ENCODE measurements around the gene SRSF10. TPM values are rescaled to one million over a fixed set of nuclear protein-coding genes. Genes with fewer than 3 reads are reported as not detected.
A peak's percentile ranks its signal among the peaks of the same experiment; 100 is the strongest.

Gene SRSF10
- total and polyA plus RNA-seq, 9 of the 15 experiments (the other 6 are each of a cell fraction or from before 2014, with no cell fraction given): 154 to 264 (median 205) TPM

DNA sequence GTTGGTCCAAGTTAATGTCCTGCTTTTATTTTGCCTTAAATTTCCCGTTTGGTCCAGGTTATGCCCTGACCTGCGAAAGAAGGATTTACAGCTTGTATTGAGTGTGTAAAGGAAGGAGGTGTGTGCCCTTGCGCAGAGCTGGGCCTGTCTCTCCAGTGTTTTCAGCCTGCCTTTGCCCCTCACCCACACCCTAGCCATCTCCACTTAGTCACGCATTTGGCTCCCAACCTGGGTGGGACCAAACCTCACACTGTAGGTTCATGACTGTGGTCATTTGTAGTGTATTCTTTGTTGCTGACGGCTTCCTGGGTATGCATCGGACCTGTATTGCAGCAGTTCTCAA is 572 bp upstream of the SRSF10 start (continued):
- peak; percentile 3; the same call in 1 of the 2 replicates for TF ChIP-seq MAFK (IDR thresholded peaks at IDR 0.05; ENCODE audit: low read length)
- no peak for TF ChIP-seq GABPB2 (CRISPR knock-in tag; conservative IDR thresholded peaks at IDR 0.05)
- TF ChIP-seq NR2F6 (CRISPR knock-in tag; IDR thresholded peaks at IDR 0.05): 0 out of 2 replicates have a peak, but pooled peaks have one; percentile 65
- TF ChIP-seq, protein P1, sequence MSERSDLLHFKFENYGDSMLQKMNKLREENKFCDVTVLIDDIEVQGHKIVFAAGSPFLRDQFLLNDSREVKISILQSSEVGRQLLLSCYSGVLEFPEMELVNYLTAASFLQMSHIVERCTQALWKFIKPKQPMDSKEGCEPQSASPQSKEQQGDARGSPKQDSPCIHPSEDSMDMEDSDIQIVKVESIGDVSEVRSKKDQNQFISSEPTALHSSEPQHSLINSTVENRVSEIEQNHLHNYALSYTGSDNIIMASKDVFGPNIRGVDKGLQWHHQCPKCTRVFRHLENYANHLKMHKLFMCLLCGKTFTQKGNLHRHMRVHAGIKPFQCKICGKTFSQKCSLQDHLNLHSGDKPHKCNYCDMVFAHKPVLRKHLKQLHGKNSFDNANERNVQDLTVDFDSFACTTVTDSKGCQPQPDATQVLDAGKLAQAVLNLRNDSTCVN (CRISPR knock-in tag; IDR thresholded peaks at IDR 0.05): no peak
- TF ChIP-seq, protein P2, sequence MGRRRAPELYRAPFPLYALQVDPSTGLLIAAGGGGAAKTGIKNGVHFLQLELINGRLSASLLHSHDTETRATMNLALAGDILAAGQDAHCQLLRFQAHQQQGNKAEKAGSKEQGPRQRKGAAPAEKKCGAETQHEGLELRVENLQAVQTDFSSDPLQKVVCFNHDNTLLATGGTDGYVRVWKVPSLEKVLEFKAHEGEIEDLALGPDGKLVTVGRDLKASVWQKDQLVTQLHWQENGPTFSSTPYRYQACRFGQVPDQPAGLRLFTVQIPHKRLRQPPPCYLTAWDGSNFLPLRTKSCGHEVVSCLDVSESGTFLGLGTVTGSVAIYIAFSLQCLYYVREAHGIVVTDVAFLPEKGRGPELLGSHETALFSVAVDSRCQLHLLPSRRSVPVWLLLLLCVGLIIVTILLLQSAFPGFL (CRISPR knock-in tag; IDR thresholded peaks at IDR 0.05): no peak
- 0 out of 2 replicates have a peak, but pooled peaks have one; percentile 8 for TF ChIP-seq ARID1B (IDR thresholded peaks at IDR 0.05)
- TF ChIP-seq, protein P3, sequence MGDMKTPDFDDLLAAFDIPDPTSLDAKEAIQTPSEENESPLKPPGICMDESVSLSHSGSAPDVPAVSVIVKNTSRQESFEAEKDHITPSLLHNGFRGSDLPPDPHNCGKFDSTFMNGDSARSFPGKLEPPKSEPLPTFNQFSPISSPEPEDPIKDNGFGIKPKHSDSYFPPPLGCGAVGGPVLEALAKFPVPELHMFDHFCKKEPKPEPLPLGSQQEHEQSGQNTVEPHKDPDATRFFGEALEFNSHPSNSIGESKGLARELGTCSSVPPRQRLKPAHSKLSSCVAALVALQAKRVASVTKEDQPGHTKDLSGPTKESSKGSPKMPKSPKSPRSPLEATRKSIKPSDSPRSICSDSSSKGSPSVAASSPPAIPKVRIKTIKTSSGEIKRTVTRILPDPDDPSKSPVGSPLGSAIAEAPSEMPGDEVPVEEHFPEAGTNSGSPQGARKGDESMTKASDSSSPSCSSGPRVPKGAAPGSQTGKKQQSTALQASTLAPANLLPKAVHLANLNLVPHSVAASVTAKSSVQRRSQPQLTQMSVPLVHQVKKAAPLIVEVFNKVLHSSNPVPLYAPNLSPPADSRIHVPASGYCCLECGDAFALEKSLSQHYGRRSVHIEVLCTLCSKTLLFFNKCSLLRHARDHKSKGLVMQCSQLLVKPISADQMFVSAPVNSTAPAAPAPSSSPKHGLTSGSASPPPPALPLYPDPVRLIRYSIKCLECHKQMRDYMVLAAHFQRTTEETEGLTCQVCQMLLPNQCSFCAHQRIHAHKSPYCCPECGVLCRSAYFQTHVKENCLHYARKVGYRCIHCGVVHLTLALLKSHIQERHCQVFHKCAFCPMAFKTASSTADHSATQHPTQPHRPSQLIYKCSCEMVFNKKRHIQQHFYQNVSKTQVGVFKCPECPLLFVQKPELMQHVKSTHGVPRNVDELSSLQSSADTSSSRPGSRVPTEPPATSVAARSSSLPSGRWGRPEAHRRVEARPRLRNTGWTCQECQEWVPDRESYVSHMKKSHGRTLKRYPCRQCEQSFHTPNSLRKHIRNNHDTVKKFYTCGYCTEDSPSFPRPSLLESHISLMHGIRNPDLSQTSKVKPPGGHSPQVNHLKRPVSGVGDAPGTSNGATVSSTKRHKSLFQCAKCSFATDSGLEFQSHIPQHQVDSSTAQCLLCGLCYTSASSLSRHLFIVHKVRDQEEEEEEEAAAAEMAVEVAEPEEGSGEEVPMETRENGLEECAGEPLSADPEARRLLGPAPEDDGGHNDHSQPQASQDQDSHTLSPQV (IDR thresholded peaks at IDR 0.05): peak; percentile 82
- TF ChIP-seq ZNF23 (CRISPR knock-in tag; IDR thresholded peaks at IDR 0.05): no peak
- TF ChIP-seq ZFP1 (CRISPR knock-in tag; IDR thresholded peaks at IDR 0.05): no peak
- TF ChIP-seq DPF2 (IDR thresholded peaks at IDR 0.05): peak; percentile 68
- TF ChIP-seq TRIM28 (IDR thresholded peaks at IDR 0.05): peak; percentile 20; the same call in 1 of the 2 replicates
- no peak for TF ChIP-seq ZNF444 (CRISPR knock-in tag; IDR thresholded peaks at IDR 0.05)

Data from K562 (cell line).